ENCODE measurements around the gene SERPINA12.

SERPINA12 gene

GRCh38 chr14:94498215-94498614, 11.1 kb downstream of the SERPINA12 start:
- TF ChIP-seq GABPA (IDR thresholded peaks at IDR 0.05; ENCODE audit: low read depth) = no peak
- Histone ChIP-seq H3K4me3 (replicated peaks; ENCODE audit: insufficient read depth, low read length) (no peak overlapping the region), H3K27ac (replicated peaks) (no peak overlapping the region), H3K27me3 (ENCODE audit: insufficient read depth, poor library complexity, severe bottlenecking) (no peaks in the 10 kb centered on the region)
- DNase-seq (ENCODE audit: low read depth in 1 of 2, low spot score in 1 of 2) = no peak

GRCh38 chr14:94494085-94494484, 15.2 kb downstream of the SERPINA12 start:
- TF ChIP-seq SPI1 (IDR thresholded peaks at IDR 0.05; ENCODE audit: borderline replicate concordance, low read depth) (no peak), POLR2AphosphoS5 (IDR thresholded peaks at IDR 0.05; ENCODE audit: low read depth) (no peak), GABPA (IDR thresholded peaks at IDR 0.05; ENCODE audit: low read depth) (no peak), REST (IDR thresholded peaks at IDR 0.05; ENCODE audit: insufficient replicate concordance, low read depth) (no peak)
- TF ChIP-seq, protein P1, sequence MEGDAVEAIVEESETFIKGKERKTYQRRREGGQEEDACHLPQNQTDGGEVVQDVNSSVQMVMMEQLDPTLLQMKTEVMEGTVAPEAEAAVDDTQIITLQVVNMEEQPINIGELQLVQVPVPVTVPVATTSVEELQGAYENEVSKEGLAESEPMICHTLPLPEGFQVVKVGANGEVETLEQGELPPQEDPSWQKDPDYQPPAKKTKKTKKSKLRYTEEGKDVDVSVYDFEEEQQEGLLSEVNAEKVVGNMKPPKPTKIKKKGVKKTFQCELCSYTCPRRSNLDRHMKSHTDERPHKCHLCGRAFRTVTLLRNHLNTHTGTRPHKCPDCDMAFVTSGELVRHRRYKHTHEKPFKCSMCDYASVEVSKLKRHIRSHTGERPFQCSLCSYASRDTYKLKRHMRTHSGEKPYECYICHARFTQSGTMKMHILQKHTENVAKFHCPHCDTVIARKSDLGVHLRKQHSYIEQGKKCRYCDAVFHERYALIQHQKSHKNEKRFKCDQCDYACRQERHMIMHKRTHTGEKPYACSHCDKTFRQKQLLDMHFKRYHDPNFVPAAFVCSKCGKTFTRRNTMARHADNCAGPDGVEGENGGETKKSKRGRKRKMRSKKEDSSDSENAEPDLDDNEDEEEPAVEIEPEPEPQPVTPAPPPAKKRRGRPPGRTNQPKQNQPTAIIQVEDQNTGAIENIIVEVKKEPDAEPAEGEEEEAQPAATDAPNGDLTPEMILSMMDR (IDR thresholded peaks at IDR 0.05; ENCODE audit: insufficient read depth, low read length) = no peak
- H3K4me3 ChIP-seq (replicated peaks; ENCODE audit: insufficient read depth, low read length) = no peak overlapping the region
- H3K27ac ChIP-seq (replicated peaks) = no peak overlapping the region
- no peaks in the 10 kb centered on the region for H3K27me3 ChIP-seq (ENCODE audit: insufficient read depth, poor library complexity, severe bottlenecking)
- no peak for DNase-seq (ENCODE audit: low read depth in 1 of 2, low spot score in 1 of 2)

- TF ChIP-seq REST (IDR thresholded peaks at IDR 0.05; ENCODE audit: insufficient replicate concordance, low read depth) (no peak), POLR2AphosphoS5 (IDR thresholded peaks at IDR 0.05; ENCODE audit: low read depth) (no peak), SPI1 (IDR thresholded peaks at IDR 0.05; ENCODE audit: borderline replicate concordance, low read depth) (no peak), GABPA (IDR thresholded peaks at IDR 0.05; ENCODE audit: low read depth) (no peak)
- TF ChIP-seq, protein P1 (IDR thresholded peaks at IDR 0.05; ENCODE audit: insufficient read depth, low read length) = no peak
- H3K27me3 ChIP-seq (ENCODE audit: insufficient read depth, poor library complexity, severe bottlenecking) = no peaks in the 10 kb centered on the region
- no peak overlapping the region for H3K4me3 ChIP-seq (replicated peaks; ENCODE audit: insufficient read depth, low read length)
- no peak overlapping the region for H3K27ac ChIP-seq (replicated peaks)
- no peak for DNase-seq (ENCODE audit: low read depth in 1 of 2, low spot score in 1 of 2)
Measured at GRCh38 chr14:94491511-94491910, 17.8 kb downstream of the SERPINA12 start.

DNA sequence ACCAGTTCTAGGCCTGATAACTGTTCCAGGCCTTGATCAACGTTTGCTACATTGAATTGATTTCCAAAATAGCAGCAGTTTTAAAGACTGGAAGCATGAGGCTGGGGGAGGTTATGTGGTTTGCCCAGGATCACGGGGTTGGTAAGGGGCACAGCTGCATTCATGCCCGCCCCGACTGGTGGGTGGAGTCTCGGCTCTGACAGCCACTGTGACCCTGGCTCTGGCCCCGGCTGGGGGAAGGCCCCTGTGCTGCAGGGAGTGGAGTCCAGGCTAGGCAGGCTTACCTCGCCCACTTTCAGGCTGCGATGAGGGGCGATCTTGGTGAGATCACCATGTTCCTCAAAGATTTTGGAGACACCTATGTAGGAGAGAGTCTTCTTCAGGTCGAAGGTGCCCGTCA, 19.9 kb downstream of the SERPINA12 start:
- H3K4me3 ChIP-seq (replicated peaks; ENCODE audit: insufficient read depth, low read length) = no peak overlapping the region
- TF ChIP-seq POLR2AphosphoS5 (IDR thresholded peaks at IDR 0.05; ENCODE audit: low read depth) (no peak), GABPA (IDR thresholded peaks at IDR 0.05; ENCODE audit: low read depth) (no peak), REST (IDR thresholded peaks at IDR 0.05; ENCODE audit: insufficient replicate concordance, low read depth) (no peak)
- TF ChIP-seq, protein P1 (IDR thresholded peaks at IDR 0.05; ENCODE audit: insufficient read depth, low read length) = no peak
- no peak overlapping the region for H3K27ac ChIP-seq (replicated peaks)
- H3K27me3 ChIP-seq (ENCODE audit: insufficient read depth, poor library complexity, severe bottlenecking) = no peaks in the 10 kb centered on the region
- DNase-seq (ENCODE audit: low read depth in 1 of 2, low spot score in 1 of 2) = no peak

Data from HL-60 (cell line).